Pulmonary artery endothelial cell (primary cell): ENCODE results near the gene ERC1. TPM values are rescaled to one million over a fixed set of nuclear protein-coding genes. Genes with fewer than 3 reads are reported as not detected.
"Not testable (repeated sequence)": the region's sequence is repeated elsewhere in the genome, so short reads cannot be mapped to it uniquely, and the experiment has no call there.

Source experiments
- DNase-seq: peaks from one replicate; pipeline ENCODE4 v3.0.0-alpha.2; 2011; ENCODE audit warnings: low read depth, low spot score
- total RNA-seq: library from RNA; depleted of rRNA; stranded (reverse); fragments of >200 nt; gene quantifications from 2 replicates; pipeline ENCODE4 v1.2.3, GENCODE V29; 2014

Gene ERC1
- total RNA-seq, 1 donor from 2014 or later, result 24.1 TPM

DNA sequence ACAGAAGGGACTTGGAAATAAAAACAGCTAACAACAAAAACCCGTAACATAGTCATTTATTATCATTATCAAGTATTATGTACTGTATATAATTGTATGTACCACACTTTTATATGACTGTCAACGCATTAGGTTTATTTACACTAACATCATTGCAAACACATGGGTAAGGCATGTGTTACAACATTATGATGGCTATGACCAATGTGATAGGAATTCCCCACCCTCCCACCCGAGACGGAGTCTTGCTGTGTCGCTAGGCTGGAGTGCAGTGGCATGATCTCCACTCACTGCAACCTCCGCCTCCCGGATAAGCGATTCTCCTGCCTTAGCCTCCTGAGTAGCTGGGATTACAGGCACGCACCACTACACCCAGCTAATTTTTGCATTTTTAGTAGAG is 82.6 kb downstream of the ERC1 start:
- DNase-seq, result no peak

DNA sequence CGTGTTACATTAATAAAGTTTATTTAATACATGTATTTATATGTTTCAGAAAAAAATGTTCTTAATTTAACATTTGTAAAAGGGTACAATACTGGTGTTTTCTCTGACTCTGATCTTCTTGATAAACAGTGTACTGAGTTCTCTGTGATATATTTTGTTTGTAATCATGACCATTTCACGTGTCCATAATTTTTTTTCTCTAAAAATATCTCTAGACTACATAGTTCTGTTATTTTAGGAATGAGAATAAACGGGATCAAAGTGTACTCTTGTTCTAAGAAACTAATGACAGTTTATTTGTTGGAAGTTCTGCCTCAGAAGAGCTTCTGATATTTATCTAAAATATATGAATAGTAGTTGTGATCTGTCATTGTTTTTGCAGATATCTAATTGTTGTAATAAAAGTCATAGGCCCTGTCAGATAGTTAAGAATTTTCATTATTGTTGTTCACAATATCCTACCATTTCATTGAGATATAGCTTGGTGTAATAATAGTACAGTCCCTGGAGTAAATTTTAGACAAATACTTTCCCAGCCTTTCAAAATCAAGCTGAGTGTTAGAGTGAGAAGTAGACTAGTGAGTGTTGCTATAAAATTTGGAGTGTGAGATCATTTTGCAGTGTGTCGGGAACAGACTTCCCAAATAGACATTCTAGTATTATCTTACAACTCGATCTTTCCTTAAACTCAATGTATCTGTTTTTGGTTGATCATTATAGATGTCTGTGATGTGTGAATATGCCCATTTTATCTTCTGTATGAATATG is 86.2 kb downstream of the ERC1 start:
- no peak for DNase-seq

DNA sequence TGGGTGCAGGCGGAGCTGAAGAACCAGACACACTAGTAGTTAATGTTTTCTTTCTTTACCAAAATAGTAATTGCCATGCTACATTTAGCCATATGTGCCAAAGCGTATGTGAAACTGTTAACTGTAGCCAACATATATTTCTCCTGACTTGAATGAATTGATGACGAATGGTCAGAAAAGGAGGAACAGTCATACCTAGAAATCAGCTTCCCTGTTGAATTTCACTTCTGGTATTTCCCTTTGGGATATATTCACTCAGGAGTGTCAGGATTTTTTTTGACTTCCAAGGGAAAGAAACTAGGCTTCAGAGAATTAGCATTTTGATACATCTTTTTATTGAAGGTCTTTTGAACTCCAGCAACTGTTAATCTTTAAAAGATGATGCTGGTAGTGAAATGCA is 87.0 kb downstream of the ERC1 start:
- no peak for DNase-seq

DNA sequence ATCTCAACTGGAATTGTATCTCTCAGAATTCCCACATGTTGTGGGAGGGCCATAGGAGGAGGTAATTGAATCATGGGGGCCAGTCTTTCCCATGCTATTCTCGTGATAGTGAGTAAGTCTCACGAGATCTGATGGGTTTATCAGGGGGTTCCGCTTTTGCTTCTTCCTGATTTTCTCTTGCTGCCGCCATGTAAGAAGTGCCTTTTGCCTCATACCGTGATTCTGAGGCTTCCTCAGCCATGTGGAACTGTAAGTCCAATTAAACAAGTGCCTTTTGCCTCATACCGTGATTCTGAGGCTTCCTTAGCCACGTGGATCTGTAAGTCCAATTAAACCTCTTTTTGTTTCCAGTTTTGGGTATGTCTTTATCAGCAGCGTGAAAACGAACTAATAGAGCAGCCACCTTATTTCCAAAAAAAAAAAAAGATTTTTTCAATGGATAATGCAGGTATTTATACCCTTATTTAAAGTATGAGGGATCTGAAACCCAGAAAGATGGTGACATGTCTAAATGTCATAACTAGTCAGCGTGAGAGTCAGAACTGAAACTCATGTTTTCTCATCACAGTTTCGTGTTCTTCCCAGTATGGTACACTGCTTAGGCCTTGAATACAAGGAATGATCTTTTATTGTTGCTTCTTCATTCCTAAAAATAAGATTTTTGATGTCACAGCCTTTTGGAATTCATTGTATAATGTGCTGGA is 89.6 kb downstream of the ERC1 start:
- no peak for DNase-seq

DNA sequence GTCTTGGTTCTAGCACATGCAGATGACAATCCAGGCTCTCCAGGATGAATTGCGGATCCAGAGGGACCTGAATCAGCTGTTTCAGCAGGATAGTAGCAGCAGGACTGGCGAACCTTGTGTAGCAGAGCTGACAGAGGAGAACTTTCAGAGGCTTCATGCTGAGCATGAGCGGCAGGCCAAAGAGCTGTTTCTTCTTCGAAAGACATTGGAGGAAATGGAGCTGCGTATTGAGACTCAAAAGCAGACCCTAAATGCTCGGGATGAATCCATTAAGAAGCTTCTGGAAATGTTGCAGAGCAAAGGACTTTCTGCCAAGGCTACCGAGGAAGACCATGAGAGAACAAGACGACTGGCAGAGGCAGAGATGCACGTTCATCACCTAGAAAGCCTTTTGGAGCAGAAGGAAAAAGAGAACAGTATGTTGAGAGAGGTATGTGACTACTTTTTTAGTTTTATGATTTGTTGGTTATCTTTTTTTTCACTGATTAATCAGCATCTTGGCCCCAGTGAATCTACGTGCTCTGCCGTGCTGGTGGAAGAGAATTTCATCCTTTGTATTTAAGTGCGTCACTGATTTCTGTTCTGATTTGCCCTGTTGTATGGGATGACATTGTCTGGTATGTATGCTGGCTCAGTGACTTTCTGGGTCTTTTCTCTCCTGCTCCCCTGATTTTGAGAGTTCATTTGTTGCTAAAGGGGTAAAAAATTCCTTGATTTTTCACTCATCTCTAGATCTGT is 92.3 kb downstream of the ERC1 start:
- DNase-seq, result no peak

DNA sequence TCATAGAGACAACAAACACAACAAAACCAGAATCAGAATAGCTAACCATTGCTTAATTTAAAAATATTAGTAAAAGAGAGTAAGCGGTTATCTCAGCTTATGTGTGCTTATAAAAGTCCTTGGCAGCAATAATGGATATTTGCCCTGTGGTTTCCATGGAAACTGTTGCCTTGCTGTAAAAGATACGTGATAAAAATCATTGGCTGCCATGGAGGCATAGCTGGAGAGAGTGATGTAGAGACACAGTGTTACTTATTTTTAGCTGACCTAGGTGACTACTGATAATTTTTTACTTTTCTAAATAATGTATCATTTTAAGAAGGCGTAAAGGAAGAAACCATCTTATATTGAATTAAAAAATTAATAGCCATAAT is 92.9 kb downstream of the ERC1 start:
- peak; percentile 17 for DNase-seq

DNA sequence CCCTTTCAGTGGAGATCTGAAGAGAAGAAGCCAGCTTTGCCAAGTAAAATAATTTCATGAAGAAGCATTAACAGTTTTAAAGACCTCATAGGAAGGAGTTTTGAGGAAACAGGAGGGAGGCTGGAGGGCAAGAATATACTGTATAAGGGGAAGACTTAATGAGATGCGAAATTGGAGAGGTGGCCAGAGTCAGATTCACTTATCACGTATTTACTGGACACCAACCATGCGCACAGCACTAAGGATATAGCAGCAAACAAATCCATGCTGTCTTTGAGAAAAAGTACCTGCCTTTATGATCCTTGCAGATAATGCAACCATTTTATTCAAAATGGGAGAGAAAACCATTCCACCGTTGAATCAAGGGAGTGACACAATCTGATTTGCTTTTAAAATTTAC is 100.3 kb downstream of the ERC1 start:
- no peak for DNase-seq

DNA sequence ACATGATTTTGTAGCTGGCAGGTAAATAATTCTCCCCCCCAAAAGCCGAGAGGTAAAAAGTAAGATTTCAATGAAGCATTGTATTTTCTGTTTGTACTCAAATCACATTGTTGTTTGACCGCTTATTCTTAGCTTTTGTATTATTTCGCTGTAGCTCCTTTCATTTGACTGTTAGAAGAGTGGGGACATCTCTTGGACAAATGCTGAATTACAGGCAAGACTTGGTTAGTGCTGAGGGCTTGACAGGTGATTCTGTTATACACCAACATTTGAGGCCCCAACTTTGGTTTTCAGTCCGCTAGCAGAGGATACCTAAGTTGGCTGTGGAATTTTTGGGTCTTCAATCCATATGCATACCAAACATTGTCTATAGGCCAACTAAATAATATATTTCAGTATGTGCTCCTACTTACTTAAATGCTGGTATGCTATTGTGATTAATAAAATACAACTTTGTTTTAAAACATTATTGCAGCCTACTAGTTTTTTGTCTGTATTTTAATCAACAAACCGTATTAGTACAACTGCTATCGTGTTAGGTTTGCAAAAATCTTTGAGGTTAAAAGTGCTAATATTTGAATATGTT is 102.2 kb downstream of the ERC1 start:
- DNase-seq, result peak; percentile 29

DNA sequence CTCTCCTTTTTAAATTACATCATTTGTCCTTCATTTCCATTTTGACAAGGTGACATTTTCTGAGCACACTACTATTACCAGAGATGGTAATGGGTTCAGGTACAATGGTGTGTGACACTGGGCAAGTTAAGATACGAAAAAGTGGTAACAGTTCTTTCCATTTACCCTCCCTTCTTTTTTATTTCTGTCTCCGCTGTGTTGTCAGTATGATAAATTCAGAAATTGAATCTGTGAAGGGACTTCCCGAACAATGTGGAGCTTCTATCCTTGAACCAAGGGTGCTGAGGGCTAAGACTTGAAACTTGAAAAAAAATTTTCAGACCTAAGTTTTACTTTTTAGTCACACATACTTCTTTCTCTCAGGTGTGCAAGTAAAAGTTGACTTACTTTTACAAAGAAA is 103.7 kb downstream of the ERC1 start:
- DNase-seq, result no peak

DNA sequence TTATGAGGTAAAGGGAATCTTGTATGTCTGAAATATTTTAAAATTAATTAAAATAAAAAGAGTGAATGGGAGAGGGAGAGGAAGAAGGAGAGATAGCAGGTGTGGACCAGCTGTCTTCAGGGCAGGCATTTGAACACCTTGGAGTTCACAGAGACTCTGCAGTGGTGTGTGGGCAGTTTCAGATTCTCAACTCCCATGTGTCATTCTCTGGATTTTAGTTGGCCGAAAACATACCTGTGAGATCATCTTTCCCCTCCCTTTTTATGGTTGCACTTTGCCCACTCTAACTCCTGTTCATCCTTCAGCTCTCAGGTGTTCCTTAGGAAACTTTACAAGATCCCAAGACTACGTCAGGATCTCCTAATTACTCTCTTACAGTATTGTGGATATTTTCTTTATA is 108.1 kb downstream of the ERC1 start:
- DNase-seq, result no peak

DNA sequence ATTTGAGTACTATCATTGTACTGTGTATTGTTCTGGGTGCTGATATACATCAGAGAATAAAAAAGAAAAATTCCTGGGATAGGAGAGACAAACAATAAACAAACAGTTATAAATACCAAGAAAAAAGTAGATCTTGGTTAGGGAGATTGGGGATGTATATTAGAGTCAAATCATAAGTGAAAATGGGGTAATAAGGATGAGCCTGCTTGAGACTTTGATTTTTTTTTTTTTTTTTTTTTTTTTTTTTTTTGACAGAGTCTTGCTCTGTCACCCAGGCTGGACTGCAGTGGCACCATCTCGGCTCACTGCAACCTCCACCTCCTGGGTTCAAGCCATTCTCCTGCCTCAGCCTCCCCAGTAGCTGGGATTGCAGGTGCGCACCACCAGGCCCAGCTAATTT is 108.6 kb downstream of the ERC1 start:
- not testable (repeated sequence) for DNase-seq

DNA sequence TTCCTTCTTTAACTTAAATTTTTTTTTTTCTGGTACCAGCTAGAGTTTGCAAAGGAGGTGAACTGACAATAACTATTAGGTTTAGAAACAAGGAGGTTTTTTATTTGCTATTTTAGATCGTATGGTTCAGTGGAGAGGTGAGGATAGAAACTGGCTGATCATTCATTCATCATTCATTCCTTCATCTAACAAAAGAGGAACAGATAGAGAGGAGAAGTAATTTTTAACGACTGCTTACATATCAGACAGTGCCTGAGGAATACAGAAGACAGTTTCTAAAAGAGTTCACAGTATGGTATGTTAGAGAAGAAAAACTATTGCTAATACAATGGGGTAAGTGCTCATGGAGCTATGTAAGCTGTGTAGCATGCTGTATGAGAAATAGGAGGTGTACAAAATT is 111.1 kb downstream of the ERC1 start:
- DNase-seq, result no peak

DNA sequence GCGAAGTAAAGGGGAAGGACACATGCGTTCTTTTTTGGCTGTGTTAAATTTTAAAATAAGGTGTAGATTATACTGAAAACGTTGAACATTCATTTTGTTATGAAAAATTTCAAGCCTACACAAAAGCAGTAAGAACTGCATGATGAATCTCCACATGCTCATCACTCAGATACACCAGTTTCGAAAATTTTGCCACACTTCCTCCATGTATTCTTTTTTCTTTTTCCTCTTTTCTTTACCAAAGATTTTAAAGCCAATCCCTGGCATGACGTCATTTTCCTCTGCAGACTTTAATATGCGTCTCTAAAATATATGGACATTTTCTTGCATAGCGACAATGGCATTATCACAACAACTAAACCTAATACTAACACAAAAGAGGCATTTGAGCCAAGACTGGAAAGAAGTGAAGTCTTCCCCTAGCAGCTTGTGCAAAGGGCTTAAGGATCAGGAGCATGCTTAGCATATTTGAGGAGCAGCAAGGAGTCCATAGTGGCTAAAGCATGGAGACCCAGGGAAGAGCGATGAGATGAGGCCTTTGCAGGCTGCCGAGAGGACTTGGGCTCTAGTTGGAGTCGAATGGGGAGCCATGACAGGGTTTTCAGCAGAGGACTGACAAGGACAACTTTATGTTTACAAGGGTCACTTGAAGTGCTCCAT is 111.9 kb downstream of the ERC1 start:
- DNase-seq, result no peak

DNA sequence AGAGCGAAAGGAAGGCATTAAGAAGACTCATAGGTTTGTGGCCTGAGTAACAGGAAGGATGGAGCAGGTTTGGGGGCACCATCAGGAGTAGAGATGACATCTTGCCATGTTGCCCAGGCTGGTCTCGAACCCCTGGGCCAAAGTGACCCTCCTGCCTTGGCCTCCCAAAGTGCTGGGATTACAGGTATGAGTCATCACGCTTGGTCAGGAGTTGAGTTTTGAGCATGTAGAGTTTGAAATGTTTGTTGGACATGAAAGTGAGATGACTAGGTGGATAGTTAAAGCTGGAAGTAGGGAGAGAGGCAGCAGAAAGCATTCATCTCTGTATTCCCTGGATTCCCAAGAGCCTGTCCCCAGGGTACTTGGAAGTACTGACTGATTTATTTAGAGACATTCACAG is 112.6 kb downstream of the ERC1 start:
- DNase-seq, result no peak

DNA sequence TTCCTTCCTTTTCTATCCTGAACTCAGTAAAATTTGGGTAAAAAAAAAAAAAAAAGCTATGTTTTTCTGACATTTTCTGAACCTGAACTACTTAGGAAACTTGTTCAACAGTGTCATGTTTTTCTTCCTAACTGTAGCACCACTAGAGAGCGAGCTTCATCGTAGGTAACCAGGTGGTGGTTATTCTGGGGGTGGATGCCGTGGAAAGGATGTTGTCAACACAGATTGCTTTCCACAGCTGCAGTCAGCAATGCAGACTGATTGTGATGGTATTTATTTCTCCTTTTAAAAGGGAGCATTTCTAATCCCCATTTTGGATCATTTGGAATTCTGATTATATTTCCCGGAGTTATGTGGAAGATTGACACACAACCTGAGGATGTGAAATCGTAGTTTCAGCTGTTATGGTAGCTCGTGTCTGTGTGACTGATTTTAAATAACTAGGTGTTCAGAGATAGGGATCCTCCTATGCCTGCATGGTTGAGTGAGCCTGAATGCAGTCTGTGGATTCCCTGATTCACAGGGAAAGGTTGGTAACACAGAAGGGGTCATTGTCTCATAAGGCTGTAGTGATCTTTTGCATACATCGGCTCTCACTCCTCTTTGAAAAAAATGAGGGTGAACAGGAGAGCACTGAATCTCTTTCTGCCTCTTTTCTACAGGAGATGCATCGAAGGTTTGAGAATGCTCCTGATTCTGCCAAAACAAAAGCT is 113.2 kb downstream of the ERC1 start:
- DNase-seq, result no peak

DNA sequence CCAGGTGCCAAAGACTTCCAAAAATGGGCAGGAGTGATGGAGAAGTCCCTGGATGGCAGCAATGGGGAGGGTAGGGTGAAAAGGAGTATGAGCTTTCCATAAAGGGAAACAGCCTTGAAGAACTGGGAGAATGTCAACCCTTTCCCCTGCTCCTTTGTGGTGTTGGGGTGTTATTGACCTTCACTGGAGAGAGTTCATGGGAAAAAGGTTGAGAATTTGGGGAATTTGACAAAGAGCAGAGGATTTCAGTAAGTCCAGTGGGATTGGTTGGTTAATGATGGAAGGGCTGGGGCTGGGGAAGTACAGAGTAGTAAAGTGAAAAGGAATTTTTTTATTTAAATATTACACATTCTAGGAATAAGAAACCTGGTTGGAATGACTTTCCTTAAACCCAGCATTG is 116.6 kb downstream of the ERC1 start:
- DNase-seq, result no peak

DNA sequence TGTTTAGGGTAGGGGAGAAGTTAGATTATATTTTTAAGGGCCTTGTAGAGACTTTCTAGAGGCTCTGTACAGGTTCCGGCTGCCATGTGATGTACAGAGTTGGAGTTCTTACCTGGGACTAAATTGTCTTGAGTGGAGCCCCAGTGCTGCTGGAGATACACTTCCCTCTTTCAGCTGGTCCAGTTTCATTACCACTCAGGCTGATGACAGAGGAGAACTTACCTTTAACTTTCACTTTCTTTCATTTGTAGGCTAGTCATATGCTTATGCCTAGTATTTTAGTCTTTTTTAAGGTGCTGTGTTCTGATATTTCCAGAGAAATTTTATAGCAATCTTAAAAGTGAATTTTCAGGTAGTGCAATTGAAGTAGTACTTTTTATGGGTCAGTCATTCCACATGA is 117.3 kb downstream of the ERC1 start:
- DNase-seq, result no peak

DNA sequence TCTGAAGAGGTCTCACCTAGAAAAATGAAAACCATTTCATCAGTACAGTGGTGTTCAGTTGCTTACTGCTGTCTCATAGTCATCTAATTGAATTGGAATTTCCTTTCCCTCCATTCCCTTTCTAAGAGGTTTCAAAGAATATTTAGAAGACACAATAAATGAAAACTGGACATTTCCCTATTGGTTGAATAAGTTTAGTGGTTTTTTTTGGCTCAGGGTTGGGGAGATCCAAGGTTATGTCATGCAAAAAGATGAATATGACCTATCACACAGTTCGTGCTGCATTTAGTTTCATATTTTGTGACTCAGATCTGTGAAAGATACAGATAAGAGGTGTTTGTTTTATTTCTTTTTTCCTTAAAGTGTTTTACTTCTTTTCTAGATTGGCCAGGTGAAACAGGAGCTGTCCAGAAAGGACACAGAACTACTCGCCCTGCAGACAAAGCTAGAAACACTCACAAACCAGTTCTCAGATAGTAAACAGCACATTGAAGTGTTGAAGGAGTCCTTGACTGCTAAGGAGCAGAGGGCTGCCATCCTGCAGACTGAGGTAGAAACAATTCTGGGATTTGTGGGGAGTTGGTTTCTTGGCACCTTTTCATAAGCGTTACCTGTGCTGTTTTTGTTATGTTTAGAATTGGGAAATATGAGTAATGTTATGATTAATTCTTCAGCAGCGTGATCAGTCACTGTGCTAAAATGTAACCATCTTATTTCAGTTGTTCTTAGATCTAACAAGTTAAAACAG is 124.6 kb downstream of the ERC1 start:
- DNase-seq, result no peak

DNA sequence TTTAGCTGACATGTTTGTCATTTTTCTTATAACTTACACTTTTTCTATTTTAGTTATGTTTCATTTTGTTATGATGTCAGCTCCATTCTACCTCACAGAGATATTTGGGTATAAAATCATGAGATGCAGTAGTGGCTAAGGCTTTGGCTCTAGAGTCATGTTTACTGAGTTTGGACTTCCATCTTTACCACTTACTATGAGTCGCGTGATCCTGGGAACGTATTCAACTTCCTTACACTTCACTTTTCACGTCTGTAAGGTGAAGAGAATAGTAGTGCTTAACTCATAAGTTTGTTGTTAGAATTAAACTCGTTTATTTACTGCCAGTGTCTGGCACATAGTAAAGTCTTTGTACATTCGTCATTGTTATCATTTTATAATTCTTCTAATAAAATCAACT is 126.3 kb downstream of the ERC1 start:
- DNase-seq, result no peak

DNA sequence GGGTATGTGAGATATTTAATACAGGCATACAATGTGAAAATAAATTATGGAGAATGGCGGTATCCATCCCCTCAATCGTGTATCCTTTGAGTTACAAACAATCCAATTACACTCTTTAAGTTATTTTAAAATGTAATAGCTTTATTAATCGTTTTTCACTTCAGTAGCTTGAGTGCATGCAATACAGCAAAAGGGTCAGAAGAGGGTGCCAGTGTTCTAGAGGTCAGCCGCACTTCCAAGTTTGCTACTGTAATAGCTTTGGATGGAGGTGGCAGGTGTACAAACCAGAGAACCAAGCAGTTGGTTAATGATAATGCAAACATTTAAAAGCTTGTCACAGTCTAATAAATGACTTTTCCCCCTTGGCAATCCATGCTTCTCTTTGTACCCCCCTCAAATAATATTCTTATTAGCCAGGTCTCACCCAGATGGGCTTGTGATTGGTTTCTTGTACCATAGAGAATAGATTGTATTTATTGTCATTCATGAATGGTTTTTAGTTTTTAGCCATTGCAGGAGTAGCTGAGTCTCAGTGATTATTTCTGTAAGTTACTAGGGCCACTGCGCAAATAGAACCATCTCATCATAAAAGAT is 127.0 kb downstream of the ERC1 start:
- peak; percentile 53 for DNase-seq
